ENCODE results near the gene KRT14. TPM values are rescaled to one million over a fixed set of nuclear protein-coding genes. Genes with fewer than 3 reads are reported as not detected.

Gene KRT14
- total RNA-seq, 3 donors from 2014 or later (not counting 1 experiment from before 2014, with no cell fraction given) = not detected

DNA sequence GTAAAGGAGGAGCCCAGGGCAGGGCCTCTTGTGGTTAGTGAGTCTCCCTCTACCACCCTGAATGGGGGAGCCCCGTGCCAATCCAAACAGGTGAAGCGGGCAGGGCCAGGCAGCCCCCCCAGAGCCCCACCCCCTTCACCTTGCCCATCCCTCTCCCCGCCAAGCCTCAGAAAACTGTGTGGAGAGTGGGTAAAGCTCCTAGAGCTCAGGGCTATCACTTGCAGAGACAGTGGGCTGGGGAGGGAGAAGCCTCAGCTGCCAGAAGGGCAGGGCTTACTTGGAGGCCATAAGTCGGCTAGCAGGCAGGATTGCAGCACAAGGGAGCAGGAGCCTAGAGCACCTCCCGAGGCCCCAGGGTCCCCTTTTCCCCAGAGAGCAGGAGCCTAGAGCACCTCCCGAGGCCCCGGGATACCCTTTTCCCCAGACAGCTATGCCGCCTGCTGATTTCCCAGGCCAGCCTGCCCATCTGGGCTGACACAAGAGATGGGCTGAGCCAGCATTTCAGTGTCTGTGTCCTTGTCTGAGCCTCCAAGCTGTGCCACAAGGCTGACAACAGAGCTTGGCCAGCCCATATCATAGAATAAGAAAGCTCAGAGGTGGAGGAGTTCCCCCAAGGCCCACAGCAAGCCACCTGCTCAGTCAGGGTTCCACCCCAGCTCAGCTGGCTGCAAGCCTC lies 6.7 kb upstream of the KRT14 start:
- Histone ChIP-seq H3K36me3 (ENCODE audit: control insufficient read depth, insufficient read depth, low read length) (no peaks in the 10 kb centered on the region), H3K4me3 (ENCODE audit: low read length) (no peak overlapping the region), H3K27me3 (ENCODE audit: control insufficient read depth, insufficient read depth, low read length) (no peaks in the 10 kb centered on the region), H3K27ac (ENCODE audit: low read length) (no peak overlapping the region), H3K9me3 (ENCODE audit: control insufficient read depth, insufficient read depth, low read length) (no peaks in the 10 kb centered on the region), H3K4me1 (ENCODE audit: control insufficient read depth, insufficient read depth, low read length) (no peaks in the 10 kb centered on the region)
- intact Hi-C loops (cut with micrococcal nuclease) = no loop called here
- Mint-ChIP-seq H3K27ac (no peak overlapping the region), H3K4me1 (no peaks in the 10 kb centered on the region), H3K27me3 (ENCODE audit: low read depth in 2 of 2) (peaks cover 0 to 21% of the 10 kb centered on the region in 2 donors), H3K4me3 (no peak overlapping the region), H3K9me3 (no peaks in the 10 kb centered on the region), H3K36me3 (no peaks in the 10 kb centered on the region)
- WGBS (ENCODE audit: insufficient coverage) = 82% methylated on average over 5 of the region's 8 CpGs
- ATAC-seq (no peak), DNase-seq (no peak)
- TF ChIP-seq, protein P1, sequence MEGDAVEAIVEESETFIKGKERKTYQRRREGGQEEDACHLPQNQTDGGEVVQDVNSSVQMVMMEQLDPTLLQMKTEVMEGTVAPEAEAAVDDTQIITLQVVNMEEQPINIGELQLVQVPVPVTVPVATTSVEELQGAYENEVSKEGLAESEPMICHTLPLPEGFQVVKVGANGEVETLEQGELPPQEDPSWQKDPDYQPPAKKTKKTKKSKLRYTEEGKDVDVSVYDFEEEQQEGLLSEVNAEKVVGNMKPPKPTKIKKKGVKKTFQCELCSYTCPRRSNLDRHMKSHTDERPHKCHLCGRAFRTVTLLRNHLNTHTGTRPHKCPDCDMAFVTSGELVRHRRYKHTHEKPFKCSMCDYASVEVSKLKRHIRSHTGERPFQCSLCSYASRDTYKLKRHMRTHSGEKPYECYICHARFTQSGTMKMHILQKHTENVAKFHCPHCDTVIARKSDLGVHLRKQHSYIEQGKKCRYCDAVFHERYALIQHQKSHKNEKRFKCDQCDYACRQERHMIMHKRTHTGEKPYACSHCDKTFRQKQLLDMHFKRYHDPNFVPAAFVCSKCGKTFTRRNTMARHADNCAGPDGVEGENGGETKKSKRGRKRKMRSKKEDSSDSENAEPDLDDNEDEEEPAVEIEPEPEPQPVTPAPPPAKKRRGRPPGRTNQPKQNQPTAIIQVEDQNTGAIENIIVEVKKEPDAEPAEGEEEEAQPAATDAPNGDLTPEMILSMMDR (IDR thresholded peaks at IDR 0.05) = no peak

DNA sequence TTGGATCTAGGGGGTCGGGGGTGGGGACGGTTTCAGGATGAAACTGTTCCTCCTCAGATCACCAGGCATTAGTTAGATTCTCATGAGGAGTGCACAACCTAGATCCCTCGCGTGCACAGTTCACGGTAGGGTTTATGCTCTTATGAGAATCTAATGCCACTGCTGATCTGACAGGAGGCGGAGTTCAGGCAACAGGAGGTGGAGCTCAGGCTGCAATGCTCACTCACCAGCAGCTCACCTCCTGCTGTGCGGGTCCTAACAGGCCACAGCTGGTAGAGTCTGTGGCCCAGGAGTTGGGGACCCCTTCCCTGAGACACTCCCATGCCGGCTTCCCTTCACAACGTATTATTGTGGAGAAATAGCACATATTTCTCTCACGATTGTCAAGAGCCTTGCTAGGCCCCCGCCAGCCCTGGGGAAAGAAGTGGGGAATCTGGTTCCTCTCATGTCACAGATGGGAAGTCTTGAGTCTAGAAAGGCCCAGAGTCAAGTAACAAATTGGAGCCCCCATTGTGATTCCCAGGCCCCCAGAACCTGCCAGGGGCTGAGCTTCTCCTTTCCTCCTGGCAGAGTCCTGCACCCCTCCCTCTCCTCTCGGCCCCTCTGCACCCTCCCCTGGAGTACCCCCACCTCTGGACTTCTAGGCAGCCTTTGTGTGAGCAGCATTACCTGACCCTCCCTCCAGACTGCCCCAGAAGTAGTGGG lies 6.1 kb upstream of the KRT14 start:
- H3K36me3 ChIP-seq (ENCODE audit: control insufficient read depth, insufficient read depth, low read length) = no peaks in the 10 kb centered on the region
- H3K4me3 ChIP-seq (ENCODE audit: low read length) = no peak overlapping the region
- Mint-ChIP-seq H3K27me3 (ENCODE audit: low read depth in 2 of 2) (peaks cover 0 to 21% of the 10 kb centered on the region in 2 donors), H3K36me3 (no peaks in the 10 kb centered on the region), H3K27ac (no peak overlapping the region), H3K9me3 (no peaks in the 10 kb centered on the region), H3K4me1 (no peaks in the 10 kb centered on the region), H3K4me3 (no peak overlapping the region)
- no peak for DNase-seq
- TF ChIP-seq, protein P1 (IDR thresholded peaks at IDR 0.05) = no peak
- WGBS (ENCODE audit: insufficient coverage) = 80% methylated on average over 12 of the region's 12 CpGs
- intact Hi-C loops (cut with micrococcal nuclease) = no loop called here
- ATAC-seq = no peak
- no peaks in the 10 kb centered on the region for H3K27me3 ChIP-seq (ENCODE audit: control insufficient read depth, insufficient read depth, low read length)
- no peak overlapping the region for H3K27ac ChIP-seq (ENCODE audit: low read length)
- no peaks in the 10 kb centered on the region for H3K4me1 ChIP-seq (ENCODE audit: control insufficient read depth, insufficient read depth, low read length)
- H3K9me3 ChIP-seq (ENCODE audit: control insufficient read depth, insufficient read depth, low read length) = no peaks in the 10 kb centered on the region

DNA sequence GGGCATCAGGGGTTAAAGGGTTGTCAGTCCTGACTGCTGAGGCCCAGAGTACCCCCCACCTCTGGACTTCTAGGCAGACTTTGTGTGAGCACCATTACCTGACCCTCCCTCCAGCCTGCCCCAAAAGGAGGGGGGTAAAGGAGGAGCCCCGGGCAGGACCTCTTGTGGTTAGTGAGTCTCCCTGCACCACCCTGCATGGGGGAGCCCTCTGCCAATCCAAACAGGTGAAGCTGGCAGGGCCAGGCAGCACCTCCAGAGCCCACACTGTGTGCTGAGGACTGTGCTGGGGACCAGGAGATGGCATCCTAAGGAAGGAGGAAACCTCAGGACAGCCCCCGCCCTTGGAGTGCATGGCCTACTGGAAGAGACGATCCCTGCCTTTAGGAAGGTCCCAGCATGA lies 2.6 kb upstream of the KRT14 start:
- Histone ChIP-seq H3K27me3 (ENCODE audit: control insufficient read depth, insufficient read depth, low read length) (no peaks in the 10 kb centered on the region), H3K4me1 (ENCODE audit: control insufficient read depth, insufficient read depth, low read length) (no peaks in the 10 kb centered on the region), H3K9me3 (ENCODE audit: control insufficient read depth, insufficient read depth, low read length) (no peaks in the 10 kb centered on the region), H3K27ac (ENCODE audit: low read length) (no peak overlapping the region), H3K36me3 (ENCODE audit: control insufficient read depth, insufficient read depth, low read length) (no peaks in the 10 kb centered on the region), H3K4me3 (ENCODE audit: low read length) (no peak overlapping the region)
- H3K4me1 Mint-ChIP-seq = no peaks in the 10 kb centered on the region
- no peaks in the 10 kb centered on the region for H3K9me3 Mint-ChIP-seq
- TF ChIP-seq, protein P1 (IDR thresholded peaks at IDR 0.05) = no peak
- no peak overlapping the region for H3K27ac Mint-ChIP-seq
- peaks cover 1 to 8% of the 10 kb centered on the region in 2 donors for H3K27me3 Mint-ChIP-seq (ENCODE audit: low read depth in 2 of 2)
- 61% methylated on average over 3 of the region's 3 CpGs for WGBS (ENCODE audit: insufficient coverage)
- intact Hi-C loops (cut with micrococcal nuclease) = no loop called here
- no peak for ATAC-seq
- no peaks in the 10 kb centered on the region for H3K36me3 Mint-ChIP-seq
- no peak for DNase-seq
- no peak overlapping the region for H3K4me3 Mint-ChIP-seq

All from natural killer cell (primary cell).